B cell (primary cell): ENCODE results near the gene ASH1L. TPM values are rescaled to one million over a fixed set of nuclear protein-coding genes. Genes with fewer than 3 reads are reported as not detected.

Source experiments
- ATAC-seq: fragments of 200-7000 bp; cut with Tn5 transposase; one replicate; pipeline ENCODE4 v1.10.0; 2021; ENCODE audit warnings: low read depth, mild to moderate bottlenecking, moderate number of reproducible peaks, moderate library complexity
- CTCF ChIA-PET: fragments of 350-600 bp; sonication (Branson Sonifier 250); formaldehyde crosslinking; loops from one replicate; lab custom pipeline; 2021; ENCODE audit warnings: antibody characterized with exemption, inconsistent platforms; lab: Charles Lee
- POLR2A ChIA-PET: fragments of 350-600 bp; sonication (Branson Sonifier 250); formaldehyde crosslinking; loops from one replicate; lab custom pipeline; 2021; ENCODE audit warnings: antibody characterized with exemption; lab: Charles Lee
- DNase-seq: peaks from one replicate; pipeline ENCODE4 v3.0.0; 2013
- H2AFZ ChIP-seq: 2 replicates; pipeline ENCODE4 v1.6.1; 2012; ENCODE audit warnings: mild to moderate bottlenecking, low read depth, low read length; ENCODE audit not compliant: insufficient read depth, poor library complexity, severe bottlenecking
- H3K27ac ChIP-seq, 2 donors: 1 replicate in 1 of 2; 2 replicates in 1 of 2; pipeline ENCODE4 v1.5.1; 2012 to 2013; ENCODE audit warnings: low read length in 2 of 2, mild to moderate bottlenecking in 2 of 2, moderate library complexity in 1 of 2
- H3K27me3 ChIP-seq, 4 experiments: fragments of 200-600 bp in 1 of 4; sonication (generic) in 1 of 4; replicated peaks in 1 of 4; 1 replicate in 2 of 4; 2 replicates in 2 of 4; pipeline versions ENCODE4 v1.6.1 to v1.7.0; 2013 to 2016; ENCODE audit warnings: low read length in 3 of 4, mild to moderate bottlenecking in 2 of 4, mixed read lengths in 1 of 4, moderate library complexity in 1 of 4; ENCODE audit not compliant: insufficient read depth in 4 of 4, control insufficient read depth in 3 of 4; ENCODE audit errors: control extremely low read depth in 1 of 4
- H3K36me3 ChIP-seq, 2 experiments: replicated peaks in 1 of 2; 1 replicate in 1 of 2; 2 replicates in 1 of 2; pipeline versions ENCODE4 v1.6.1 to v1.7.1; 2013; ENCODE audit warnings: low read length in 1 of 2; ENCODE audit not compliant: insufficient read depth in 2 of 2, control insufficient read depth in 1 of 2; ENCODE audit errors: control extremely low read depth in 1 of 2, extremely low read depth in 1 of 2
- H3K4me1 ChIP-seq, 2 donors: fragments of 200-600 bp in 1 of 2; sonication (generic) in 1 of 2; 1 replicate in 1 of 2; 2 replicates in 1 of 2; pipeline versions ENCODE4 v1.5.1 to v1.6.1; 2013 to 2017; ENCODE audit warnings: low read length in 2 of 2; ENCODE audit not compliant: control insufficient read depth in 2 of 2, insufficient read depth in 2 of 2
- H3K4me2 ChIP-seq: replicated peaks from 2 replicates; pipeline ENCODE3; 2012; ENCODE audit warnings: mild to moderate bottlenecking, low read depth, low read length; ENCODE audit not compliant: poor library complexity, severe bottlenecking
- H3K4me3 ChIP-seq, 5 experiments: fragments of 200-600 bp in 1 of 5; sonication (generic) in 1 of 5; 1 replicate in 3 of 5; 2 replicates in 2 of 5; pipeline versions ENCODE4 v1.5.1 to v1.7.0; 2011 to 2016; ENCODE audit warnings: low read length in 4 of 5, mild to moderate bottlenecking in 4 of 5, low read depth in 2 of 5, control low read depth in 1 of 5, moderate library complexity in 1 of 5; ENCODE audit not compliant: insufficient read depth in 1 of 5; ENCODE audit errors: control extremely low read depth in 1 of 5, extremely low read depth in 1 of 5
- H3K79me2 ChIP-seq: fragments of 200-600 bp; sonication (generic); one replicate; pipeline ENCODE4 v1.6.0; 2016; ENCODE audit warnings: low read length; ENCODE audit not compliant: control insufficient read depth, insufficient read depth
- H3K9ac ChIP-seq: fragments of 200-600 bp; sonication (generic); 2 replicates; pipeline ENCODE4 v1.6.1; 2017; ENCODE audit warnings: mild to moderate bottlenecking, low read length, moderate library complexity
- H3K9me3 ChIP-seq, 3 donors: one replicate each; pipeline versions ENCODE4 v1.6.1 to v1.7.1; 2013; ENCODE audit warnings: low read length in 2 of 3; ENCODE audit not compliant: control insufficient read depth in 2 of 3, insufficient read depth in 1 of 3; ENCODE audit errors: control extremely low read depth in 1 of 3
- H4K20me1 ChIP-seq: 2 replicates; pipeline ENCODE4 v1.6.0; 2012; ENCODE audit warnings: mild to moderate bottlenecking, low read length; ENCODE audit not compliant: insufficient read depth, control insufficient read depth, poor library complexity, severe bottlenecking
- H3K27ac Mint-ChIP-seq: one replicate; pipeline ENCODE4 v1.8.0; 2021; ENCODE audit warnings: mixed read lengths
- H3K27me3 Mint-ChIP-seq: one replicate; pipeline ENCODE4 v1.8.0; 2021; ENCODE audit warnings: mixed read lengths
- H3K4me1 Mint-ChIP-seq: one replicate; pipeline ENCODE4 v1.8.0; 2021; ENCODE audit warnings: mixed read lengths
- H3K4me3 Mint-ChIP-seq: one replicate; pipeline ENCODE4 v1.8.0; 2021; ENCODE audit warnings: mixed read lengths
- H3K9me3 Mint-ChIP-seq: one replicate; pipeline ENCODE4 v1.8.0; 2022; ENCODE audit warnings: mixed read lengths; ENCODE audit not compliant: insufficient read depth
- CTCF ChIP-seq: fragments of 200-600 bp; IDR thresholded peaks from one replicate; pipeline ENCODE4 v1.8.0; 2022; ENCODE audit warnings: antibody characterized with exemption, mild to moderate bottlenecking
- EZH2 ChIP-seq: IDR thresholded peaks from 2 replicates; pipeline ENCODE4 v1.6.1; 2012; ENCODE audit warnings: borderline replicate concordance, low read depth, mild to moderate bottlenecking, moderate library complexity, low read length; ENCODE audit not compliant: insufficient read depth, poor library complexity, severe bottlenecking
- WGBS: methylation state at CpG from one replicate; pipeline ENCODE4 v1.1.5; 2013; ENCODE audit warnings: missing lambda C conversion rate; ENCODE audit not compliant: insufficient coverage; 5-methylcytosine and 5-hydroxymethylcytosine counted together
- intact Hi-C: fragments of 100-400 bp; cut with micrococcal nuclease; formaldehyde crosslinking; loops from one replicate; pipeline ENCODE4 v1.10.0; 2022
- polyA plus RNA-seq: library from polyadenylated mRNA; depleted of rRNA; stranded (reverse); fragments of >200 nt; gene quantifications from 2 replicates; pipeline ENCODE4 v1.2.3, GENCODE V29; 2012
- total RNA-seq, 2 donors: library from RNA; stranded (reverse); fragments of 120-200 nt in 1 of 2; gene quantifications; 1 replicate in 1 of 2; 2 replicates in 1 of 2; pipeline versions ENCODE4 v1.2.3 to v1.2.4, GENCODE V29; 2013 to 2022

ASH1L gene
- total and polyA plus RNA-seq, 2 donors (not counting 1 experiment from before 2014, with no cell fraction given) = 17.7 to 124 TPM

- TF ChIP-seq CTCF (no peak), EZH2 (no peak)
- ATAC-seq (peak; percentile 28), DNase-seq (peak; percentile 32)
- H3K4me3 Mint-ChIP-seq = peak overlapping the region; percentile 2
- H3K4me3 ChIP-seq = no peak overlapping the region
- CTCF ChIA-PET = no interaction called here
- no peaks in the 10 kb centered on the region for H3K9me3 ChIP-seq
- POLR2A ChIA-PET = no interaction called here
- H2AFZ ChIP-seq = no peak overlapping the region
- H3K79me2 ChIP-seq = peaks cover 80% of the 10 kb centered on the region
- no peaks in the 10 kb centered on the region for H3K9me3 Mint-ChIP-seq
- H3K4me1 ChIP-seq = peaks cover 4 to 12% of the 10 kb centered on the region in 2 donors
- H3K36me3 ChIP-seq = peaks cover 4 to 14% of the 10 kb centered on the region in 2 experiments
- H3K27ac ChIP-seq = peak overlapping the region in 1 of 2 donors; percentile 29
- peaks cover 8% of the 10 kb centered on the region for H4K20me1 ChIP-seq
- peak overlapping the region; percentile 21 for H3K27ac Mint-ChIP-seq
- H3K4me2 ChIP-seq = peak overlapping the region; percentile 1
- intact Hi-C loops = no loop called here
- no peaks in the 10 kb centered on the region for H3K27me3 ChIP-seq
- no peak overlapping the region for H3K9ac ChIP-seq
- H3K4me1 Mint-ChIP-seq = peaks cover 13% of the 10 kb centered on the region
- H3K27me3 Mint-ChIP-seq = no peaks in the 10 kb centered on the region
Observed at GRCh38 chr1:155485945-155486344, 76.7 kb downstream of the ASH1L start.

GRCh38 chr1:155485222-155485621, 77.4 kb downstream of the ASH1L start:
- TF ChIP-seq EZH2 = no peak
- no peak for TF ChIP-seq CTCF
- Mint-ChIP-seq H3K27me3 (no peaks in the 10 kb centered on the region), H3K4me1 (peaks cover 13% of the 10 kb centered on the region), H3K27ac (no peak overlapping the region), H3K4me3 (no peak overlapping the region), H3K9me3 (no peaks in the 10 kb centered on the region)
- H4K20me1 ChIP-seq = peaks cover 4% of the 10 kb centered on the region
- no peak overlapping the region for H3K4me2 ChIP-seq
- no peaks in the 10 kb centered on the region for H3K27me3 ChIP-seq
- ATAC-seq = no peak
- H3K79me2 ChIP-seq = peaks cover 81% of the 10 kb centered on the region
- POLR2A ChIA-PET = no interaction called here
- H3K4me3 ChIP-seq = no peak overlapping the region
- CTCF ChIA-PET = no interaction called here
- peaks cover 4 to 21% of the 10 kb centered on the region in 2 experiments for H3K36me3 ChIP-seq
- peaks cover 4 to 12% of the 10 kb centered on the region in 2 donors for H3K4me1 ChIP-seq
- H3K27ac ChIP-seq = peak overlapping the region in 1 of 2 donors; percentile 29
- no CpG with 5 or more reads among the region's 4 CpGs for WGBS
- H2AFZ ChIP-seq = no peak overlapping the region
- no peaks in the 10 kb centered on the region for H3K9me3 ChIP-seq
- H3K9ac ChIP-seq = no peak overlapping the region
- no peak for DNase-seq
- intact Hi-C loops = no loop called here
